HEK293T (cell line): ENCODE measurements around the gene TLR2.

ENCODE experiments used
- ARNT ChIP-seq: fragments of 450-650 bp; IDR thresholded peaks from 2 replicates; pipeline ENCODE4 v1.6.1; 2017; ENCODE audit warnings: mild to moderate bottlenecking
- BHLHE40 ChIP-seq: fragments of 450-650 bp; IDR thresholded peaks from 2 replicates; pipeline ENCODE4 v1.6.1; 2016; ENCODE audit warnings: mild to moderate bottlenecking, moderate library complexity, borderline replicate concordance
- ELF4 ChIP-seq: fragments of 450-650 bp; IDR thresholded peaks from 2 replicates; pipeline ENCODE4 v1.6.1; 2017; ENCODE audit warnings: antibody characterized with exemption
- FOXA1 ChIP-seq: fragments of 450-650 bp; IDR thresholded peaks from 2 replicates; pipeline ENCODE4 v1.6.1; 2016; ENCODE audit warnings: mild to moderate bottlenecking
- FOXK2 ChIP-seq: fragments of 450-650 bp; IDR thresholded peaks from 2 replicates; pipeline ENCODE4 v1.6.1; 2016; ENCODE audit warnings: mild to moderate bottlenecking
- HDGF ChIP-seq: fragments of 450-650 bp; IDR thresholded peaks from 2 replicates; pipeline ENCODE4 v1.6.1; 2017; ENCODE audit warnings: antibody characterized with exemption, borderline replicate concordance
- NFRKB ChIP-seq: fragments of 450-650 bp; IDR thresholded peaks from 2 replicates; pipeline ENCODE4 v1.6.1; 2016; ENCODE audit warnings: mild to moderate bottlenecking, moderate library complexity
- SP1 ChIP-seq: fragments of 450-650 bp; IDR thresholded peaks from 2 replicates; pipeline ENCODE4 v1.6.1; 2017
- SUZ12 ChIP-seq: fragments of 450-650 bp; IDR thresholded peaks from 2 replicates; pipeline ENCODE4 v1.6.1; 2016; ENCODE audit warnings: mild to moderate bottlenecking
- TARDBP ChIP-seq: fragments of 450-650 bp; IDR thresholded peaks from 2 replicates; pipeline ENCODE4 v1.6.1; 2016

DNA sequence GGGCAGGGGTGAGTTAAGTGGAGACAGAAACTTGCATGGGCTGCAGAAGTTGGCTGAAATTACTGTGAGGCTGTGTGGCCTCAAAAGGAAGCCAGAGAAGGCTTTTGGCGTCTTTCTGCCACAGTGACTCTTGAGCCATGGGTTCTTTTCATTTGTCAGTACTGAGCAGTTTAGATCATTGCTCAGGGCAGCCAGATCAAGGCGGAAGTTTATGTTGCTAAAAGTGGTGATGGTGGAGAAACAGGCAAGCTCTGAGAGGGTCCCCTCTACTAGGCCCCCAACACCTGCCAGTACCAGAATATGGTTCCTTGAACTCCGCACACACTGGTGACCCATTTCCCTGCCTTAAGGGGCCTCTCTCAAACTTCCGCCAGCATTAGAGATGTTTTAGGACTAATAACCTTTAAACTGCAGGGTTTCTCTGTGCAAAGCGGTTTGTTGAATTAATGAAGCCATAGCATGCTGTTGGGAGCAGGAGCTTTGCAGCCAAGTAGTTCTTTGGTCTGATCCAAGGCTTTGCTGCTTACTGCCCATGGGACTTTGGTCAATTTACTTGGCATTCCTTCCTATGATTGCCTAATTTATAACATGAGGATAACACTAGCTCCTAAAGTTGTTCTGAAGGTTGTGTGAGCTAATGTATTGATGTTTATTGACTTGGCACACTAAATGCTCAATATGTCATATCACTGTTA is 41.2 kb downstream of the TLR2 start:
- TF ChIP-seq SUZ12 (no peak), TARDBP (no peak), SP1 (no peak), ARNT (no peak), FOXA1 (no peak), BHLHE40 (no peak), HDGF (no peak), ELF4 (no peak), NFRKB (no peak), FOXK2 (no peak)
